DOHH2 (cell line): ENCODE results near the gene ZNF284.

Source experiments
- EZH2phosphoT487 ChIP-seq: fragments of 200-600 bp; sonication (generic); IDR thresholded peaks from 2 replicates; pipeline ENCODE4 v1.6.1; 2017; ENCODE audit warnings: borderline replicate concordance, mild to moderate bottlenecking, antibody characterized with exemption, low read length, moderate library complexity, mixed read lengths
- TF ChIP-seq, protein P1 (sequence below): fragments of 200-600 bp; sonication (generic); IDR thresholded peaks from one replicate; pipeline ENCODE4 v1.5.1; 2014; ENCODE audit warnings: antibody characterized with exemption, mild to moderate bottlenecking, low read depth, low read length; ENCODE audit not compliant: poor library complexity, severe bottlenecking

DNA sequence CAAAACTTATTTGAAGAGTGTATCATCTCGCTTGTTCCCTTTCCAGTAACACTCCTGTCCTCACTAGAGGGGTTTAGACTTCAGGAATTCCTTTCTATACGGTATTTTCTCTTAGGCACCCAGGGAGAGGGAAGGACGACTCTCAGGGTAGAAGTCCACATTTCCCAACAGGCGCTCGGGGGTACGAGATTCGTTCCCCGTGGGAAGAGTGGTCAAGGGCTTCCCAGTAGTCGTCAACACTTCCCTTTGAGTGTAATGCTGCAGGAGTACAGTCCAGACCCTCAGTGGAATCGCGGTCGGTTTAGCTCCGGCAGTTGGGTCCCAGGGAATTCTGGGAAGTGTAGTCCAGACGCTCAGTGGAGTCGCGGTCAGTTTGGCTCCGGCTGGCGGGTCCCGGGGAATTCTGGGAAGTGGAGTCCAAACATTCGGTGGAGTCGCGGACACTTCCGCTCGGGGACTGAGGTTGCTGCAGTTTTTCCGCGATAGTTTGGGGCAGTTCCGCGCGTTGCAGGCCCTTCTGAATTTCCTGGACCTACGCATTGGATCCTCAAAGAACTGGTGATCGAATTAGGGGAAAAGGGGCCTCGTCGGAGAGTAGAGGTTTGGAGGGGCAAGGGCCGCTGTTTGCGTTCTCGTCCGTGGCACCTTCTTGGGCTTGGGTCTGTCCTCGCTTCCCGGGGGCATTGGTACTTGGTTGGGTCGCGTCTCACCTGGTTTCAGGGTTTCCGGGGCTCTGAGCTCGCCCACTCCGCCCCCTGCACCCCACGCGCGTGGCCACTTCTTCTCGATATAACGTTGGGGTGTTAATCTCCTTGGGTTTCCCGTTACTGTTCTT lies 22.2 kb downstream of the ZNF284 start, which contains the start of gene ZNF224:
- TF ChIP-seq, protein P1, sequence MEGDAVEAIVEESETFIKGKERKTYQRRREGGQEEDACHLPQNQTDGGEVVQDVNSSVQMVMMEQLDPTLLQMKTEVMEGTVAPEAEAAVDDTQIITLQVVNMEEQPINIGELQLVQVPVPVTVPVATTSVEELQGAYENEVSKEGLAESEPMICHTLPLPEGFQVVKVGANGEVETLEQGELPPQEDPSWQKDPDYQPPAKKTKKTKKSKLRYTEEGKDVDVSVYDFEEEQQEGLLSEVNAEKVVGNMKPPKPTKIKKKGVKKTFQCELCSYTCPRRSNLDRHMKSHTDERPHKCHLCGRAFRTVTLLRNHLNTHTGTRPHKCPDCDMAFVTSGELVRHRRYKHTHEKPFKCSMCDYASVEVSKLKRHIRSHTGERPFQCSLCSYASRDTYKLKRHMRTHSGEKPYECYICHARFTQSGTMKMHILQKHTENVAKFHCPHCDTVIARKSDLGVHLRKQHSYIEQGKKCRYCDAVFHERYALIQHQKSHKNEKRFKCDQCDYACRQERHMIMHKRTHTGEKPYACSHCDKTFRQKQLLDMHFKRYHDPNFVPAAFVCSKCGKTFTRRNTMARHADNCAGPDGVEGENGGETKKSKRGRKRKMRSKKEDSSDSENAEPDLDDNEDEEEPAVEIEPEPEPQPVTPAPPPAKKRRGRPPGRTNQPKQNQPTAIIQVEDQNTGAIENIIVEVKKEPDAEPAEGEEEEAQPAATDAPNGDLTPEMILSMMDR: no peak
- TF ChIP-seq EZH2phosphoT487: no peak
